LNCaP clone FGC (cell line): ENCODE data around the gene VWA5B1.

Experiments used
- DNase-seq: peaks from one replicate; pipeline ENCODE4 v3.0.0-alpha.2; 2011; ENCODE audit warnings: low read depth
- H3K4me3 ChIP-seq: 2 replicates; pipeline ENCODE4 v1.5.1; 2011; ENCODE audit warnings: mild to moderate bottlenecking, low read depth, low read length, control low read depth
- CTCF ChIP-seq: IDR thresholded peaks from 2 replicates; pipeline ENCODE4 v1.5.1; 2012; ENCODE audit warnings: mild to moderate bottlenecking; ENCODE audit not compliant: control insufficient read depth, insufficient read depth; ENCODE audit errors: extremely low read depth

VWA5B1 gene

GRCh38 chr1:20291645-20292084 is 990 bp downstream of the VWA5B1 start:
- no peak overlapping the region for H3K4me3 ChIP-seq
- DNase-seq, result no peak
- TF ChIP-seq CTCF, result no peak

GRCh38 chr1:20298626-20299025 is 8.0 kb downstream of the VWA5B1 start:
- no peak overlapping the region for H3K4me3 ChIP-seq
- TF ChIP-seq CTCF, result no peak
- DNase-seq, result no peak

- DNase-seq, result no peak
These were observed 10.9 kb downstream of the VWA5B1 start for GRCh38 chr1:20301463-20302107.

GRCh38 chr1:20302108-20302471 is 11.4 kb downstream of the VWA5B1 start:
- no peak for TF ChIP-seq CTCF
- no peak for DNase-seq
- no peak overlapping the region for H3K4me3 ChIP-seq

More at GRCh38 chr1:20301463-20302107, 10.9 kb downstream of the VWA5B1 start:
- no peak overlapping the region for H3K4me3 ChIP-seq
- no peak for TF ChIP-seq CTCF

- no peak overlapping the region for H3K4me3 ChIP-seq
- TF ChIP-seq CTCF, result no peak
- DNase-seq, result no peak
These were observed 16.4 kb downstream of the VWA5B1 start for GRCh38 chr1:20307026-20307425.

- H3K4me3 ChIP-seq, result no peak overlapping the region
- TF ChIP-seq CTCF, result no peak
- DNase-seq, result no peak
These were observed 17.9 kb downstream of the VWA5B1 start for GRCh38 chr1:20308569-20308968.

- no peak for TF ChIP-seq CTCF
- H3K4me3 ChIP-seq, result no peak overlapping the region
- DNase-seq, result no peak
These were observed 20.6 kb downstream of the VWA5B1 start for GRCh38 chr1:20311289-20311688.
